LoVo (cell line): ENCODE results near the gene MAPK1.
"Not testable (repeated sequence)": the region's sequence is repeated elsewhere in the genome, so short reads cannot be mapped to it uniquely, and the experiment has no call there.

Experiments
- DNase-seq: peaks from one replicate; pipeline ENCODE4 v3.0.0-alpha.2; 2016; ENCODE audit warnings: low spot score

MAPK1 gene

DNA sequence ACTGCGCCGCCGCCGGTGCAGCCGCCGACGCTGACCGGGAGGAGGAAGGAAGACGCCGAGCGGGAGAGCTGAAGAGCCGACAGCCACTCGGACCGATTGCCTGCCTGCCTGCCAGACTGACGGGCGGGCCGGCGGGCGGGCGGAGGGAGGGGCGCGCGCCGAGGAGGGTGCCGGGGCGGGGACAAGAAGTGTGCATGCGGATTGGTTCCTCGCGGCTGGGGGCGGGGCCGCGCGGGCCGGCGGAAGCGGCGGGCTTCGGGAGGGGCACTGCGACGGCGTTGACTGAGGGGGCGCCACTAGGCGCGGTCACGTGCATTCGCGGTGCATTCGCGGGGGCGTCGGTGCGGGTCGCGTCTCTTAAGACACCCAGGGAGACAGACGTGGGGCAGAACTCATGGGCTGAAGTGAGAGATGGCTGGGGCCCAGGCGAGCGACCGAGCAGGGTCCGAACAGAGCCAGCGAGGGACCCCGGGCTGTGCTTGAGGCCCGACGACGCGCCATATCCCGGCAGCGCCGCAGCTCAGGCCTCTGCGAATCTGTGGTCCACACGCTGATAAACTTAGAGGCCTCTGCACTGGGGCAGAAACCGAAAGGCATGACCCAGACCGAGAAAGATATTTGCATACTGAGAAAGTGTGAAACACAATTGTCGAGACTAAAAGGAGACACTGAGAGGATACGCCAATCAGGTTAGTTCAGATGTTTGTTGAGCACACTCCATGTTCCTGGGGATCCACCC, at the start of gene MAPK1:
TSS of gene MAPK1 (minus strand) at position 118 of the 739 bp plus-strand sequence. CDS start 205 bp downstream, outside the sequence.
- peak; percentile 89 for DNase-seq

DNA sequence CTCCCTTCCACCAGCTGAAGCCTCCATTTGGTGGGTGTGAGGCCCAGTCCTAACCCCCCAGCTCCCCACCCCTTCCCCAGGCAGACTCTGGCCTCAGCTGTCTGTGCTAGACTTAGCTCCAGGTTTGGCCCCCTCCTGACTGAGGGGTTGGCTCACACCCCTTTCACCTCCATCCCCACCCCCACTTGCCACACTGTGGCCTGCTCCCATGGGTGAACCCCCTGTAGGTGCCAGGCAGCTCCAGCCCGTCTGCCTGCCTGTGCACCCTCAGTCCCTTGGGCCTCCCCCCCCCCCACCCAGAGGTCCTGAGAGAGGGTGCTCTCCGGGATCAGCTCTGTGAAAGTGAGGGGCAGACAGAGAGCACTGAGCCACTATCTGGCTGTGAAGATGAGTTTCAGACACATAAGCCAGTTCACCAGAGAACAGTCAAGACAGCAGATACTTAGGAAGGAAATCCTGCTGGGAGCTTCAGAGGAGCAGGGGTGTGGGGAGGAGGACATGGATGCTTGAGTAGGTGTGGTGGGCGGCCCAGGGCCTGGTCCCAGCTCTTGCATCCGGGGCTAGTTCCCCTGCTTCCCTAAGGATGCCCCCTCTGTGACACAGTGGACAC, 49.0 kb upstream of the MAPK1 start:
- no peak for DNase-seq

DNA sequence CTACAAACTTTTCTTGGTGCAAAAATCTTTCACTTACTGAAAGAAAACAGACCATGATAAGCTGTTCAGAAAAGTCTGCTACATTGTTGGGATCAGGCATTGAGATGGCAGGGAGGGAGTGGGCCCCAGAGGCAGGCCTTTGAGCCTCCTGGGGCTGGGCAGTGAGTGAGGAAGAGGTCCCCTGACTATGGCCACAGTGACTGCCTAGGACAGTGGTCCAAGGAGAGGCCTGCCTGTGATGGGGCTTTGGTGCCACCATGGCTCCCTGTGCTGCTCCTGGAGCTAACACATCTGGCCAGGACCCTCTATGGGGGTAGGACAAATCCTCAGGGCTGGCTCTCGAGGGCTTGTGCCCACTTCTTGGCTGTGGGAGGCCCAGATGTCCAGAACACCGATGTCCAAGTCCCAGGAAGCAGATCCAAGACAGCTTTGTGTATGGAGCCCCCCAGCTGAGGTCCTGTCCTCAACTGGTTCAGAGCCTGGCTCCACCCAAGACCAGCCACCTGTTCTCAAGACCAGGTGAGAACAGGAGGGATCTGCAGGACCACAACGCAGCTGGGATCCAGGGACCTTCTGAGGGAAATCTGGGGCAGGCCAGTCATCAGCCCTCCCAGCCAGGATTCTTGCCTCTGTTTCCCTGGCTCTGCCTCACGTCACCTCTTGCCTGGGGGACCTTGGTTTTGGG, 48.3 kb upstream of the MAPK1 start:
- no peak for DNase-seq

DNA sequence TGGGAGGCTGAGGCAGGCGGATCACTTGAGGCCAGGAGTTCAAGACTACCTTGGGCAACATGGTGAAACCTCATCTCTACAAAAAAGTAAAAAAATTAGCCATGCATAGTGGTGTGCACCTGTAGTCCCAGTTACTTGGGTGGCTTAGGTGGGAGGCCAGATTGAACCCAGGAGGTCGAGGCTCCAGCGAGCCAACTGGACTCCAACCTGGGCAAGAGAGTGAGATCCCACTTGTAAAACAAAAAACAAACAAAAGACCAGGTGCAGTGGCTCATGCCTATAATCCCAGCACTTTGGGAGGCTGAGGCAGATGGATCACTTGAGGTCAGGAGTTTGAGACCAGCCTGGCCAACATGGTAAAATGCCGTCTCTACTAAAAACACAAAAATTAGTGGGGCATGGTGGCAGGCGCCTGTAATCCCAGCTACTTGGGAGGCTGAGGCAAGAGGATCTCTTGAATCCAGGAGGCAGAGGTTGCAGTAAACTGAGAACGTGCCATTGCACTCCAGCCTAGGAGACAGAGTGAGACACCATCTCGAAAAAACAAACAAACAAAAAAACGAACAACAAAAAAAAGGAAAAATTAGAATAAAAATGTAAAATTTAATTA, 46.7 kb upstream of the MAPK1 start:
- not testable (repeated sequence) for DNase-seq

DNA sequence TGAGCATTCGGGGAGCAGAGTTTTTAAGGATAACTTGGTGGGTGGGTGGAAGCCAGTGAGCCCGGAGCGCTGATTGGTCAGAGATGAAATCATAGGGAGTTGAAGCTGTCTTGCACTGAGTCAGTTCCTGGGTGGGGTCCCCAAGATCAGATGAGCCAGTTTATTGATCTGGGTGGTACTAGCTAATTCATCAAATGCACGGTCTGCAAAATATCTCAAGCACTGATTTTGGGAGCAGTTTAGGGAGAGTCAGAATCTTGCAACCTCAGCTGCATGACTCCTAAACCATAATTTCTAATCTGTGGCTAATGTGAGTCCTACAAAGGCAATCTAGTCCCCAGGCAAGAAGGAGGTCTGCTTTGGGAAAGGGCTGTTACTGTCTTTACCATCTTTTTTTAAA, 42.9 kb upstream of the MAPK1 start:
- not testable (repeated sequence) for DNase-seq

DNA sequence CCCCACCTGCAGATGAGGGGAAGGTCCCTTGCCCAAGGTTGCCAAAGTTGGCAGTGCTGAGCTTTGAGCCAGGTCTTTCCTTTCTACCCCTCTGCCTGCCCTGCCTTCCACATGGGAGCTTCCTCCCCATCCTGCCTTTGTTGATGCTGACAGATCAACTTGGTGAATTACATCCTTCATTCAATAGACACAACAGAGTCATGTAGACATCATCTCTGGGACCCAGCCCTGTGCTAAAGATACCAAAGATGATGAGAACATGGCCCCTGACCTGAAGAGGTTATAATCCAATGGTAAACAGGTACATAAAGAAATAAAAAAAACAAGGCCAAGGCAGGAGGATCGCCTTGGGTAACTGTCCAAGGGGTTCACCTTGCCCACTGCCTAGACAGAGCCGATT, 42.4 kb upstream of the MAPK1 start:
- DNase-seq = no peak

DNA sequence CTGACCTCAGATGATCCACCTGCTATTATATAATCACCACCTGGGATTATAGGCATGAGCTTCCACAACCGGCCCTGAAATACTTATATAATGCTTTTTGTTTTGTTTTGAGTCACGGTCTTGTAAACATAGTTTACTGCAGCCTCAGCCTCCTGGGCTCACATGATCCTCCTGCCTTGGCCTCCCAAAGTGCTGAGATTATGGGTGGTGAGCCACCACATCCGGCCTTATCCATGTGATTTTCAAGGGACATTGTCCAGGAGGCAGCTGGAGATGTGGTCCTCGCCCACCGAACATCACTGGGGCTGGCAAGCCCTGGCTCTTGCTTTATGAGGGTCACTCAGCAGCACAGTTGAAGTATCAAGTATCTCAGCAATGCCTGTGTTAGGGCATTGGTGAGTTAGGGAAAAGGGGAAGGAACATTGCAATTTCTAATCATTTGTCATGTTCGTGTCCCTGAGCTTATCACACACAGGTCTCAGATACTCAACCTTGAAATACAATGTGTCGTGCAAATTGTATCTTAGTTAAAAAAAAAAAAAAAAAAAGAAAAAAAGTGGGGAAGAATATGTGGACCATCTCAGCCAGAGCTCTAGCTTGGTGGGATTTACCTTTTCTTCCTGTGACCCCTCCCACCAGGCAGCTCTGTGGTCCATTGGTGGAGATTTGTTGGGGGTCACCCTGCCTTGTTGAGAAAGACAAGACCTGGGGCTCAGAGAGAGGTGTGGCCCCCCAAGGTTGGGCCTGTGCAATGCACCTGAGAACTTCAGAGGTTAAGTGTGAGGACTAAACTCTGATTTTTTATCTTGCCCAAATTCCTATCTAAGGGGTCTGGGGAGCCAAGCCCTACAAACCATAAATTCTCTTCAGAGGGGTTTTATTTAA, 40.4 kb upstream of the MAPK1 start:
- no peak for DNase-seq

DNA sequence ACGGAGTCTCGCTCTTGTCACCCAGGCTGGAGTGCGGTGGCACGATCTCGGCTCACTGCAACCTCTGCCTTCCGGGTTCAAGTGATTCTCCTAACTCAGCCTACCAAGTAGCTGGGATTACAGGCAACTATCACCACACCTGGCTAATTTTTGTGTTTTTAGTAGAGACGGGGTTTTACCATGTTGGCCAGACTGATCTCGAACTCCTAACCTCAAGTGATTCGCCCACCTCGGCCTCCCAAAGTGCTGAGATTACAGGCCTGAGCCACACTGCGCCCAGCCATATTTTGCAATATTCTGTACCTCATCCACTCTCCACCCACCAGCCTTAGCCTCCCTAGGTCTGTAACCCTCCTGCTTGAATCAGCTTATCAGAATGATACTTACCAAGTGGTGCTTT, 37.8 kb upstream of the MAPK1 start:
- not testable (repeated sequence) for DNase-seq

DNA sequence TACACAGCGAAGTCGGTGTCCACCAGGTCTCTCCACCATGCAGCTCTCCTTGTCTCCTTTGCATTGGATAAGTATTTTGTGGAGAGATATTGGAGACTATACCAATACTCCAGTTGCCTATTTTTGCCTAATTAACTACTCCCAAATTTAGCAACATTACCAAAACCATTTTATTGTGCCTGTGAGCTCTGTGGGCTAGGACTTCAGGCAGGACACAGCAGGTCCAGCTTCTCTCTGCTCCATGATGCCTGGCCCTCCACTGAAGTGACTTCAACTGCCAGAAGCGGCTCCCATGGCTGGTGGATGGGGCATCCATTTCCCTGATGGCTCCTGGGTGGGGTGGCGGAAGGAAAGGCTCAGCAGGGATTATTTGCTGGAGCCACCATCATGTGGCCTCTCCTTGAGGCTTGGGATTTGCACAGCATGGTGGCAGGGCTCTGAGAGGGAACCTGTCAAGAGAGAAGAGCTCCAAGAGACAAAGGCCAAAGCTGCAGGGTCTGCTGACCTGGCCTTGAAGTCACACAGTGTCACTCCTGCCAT, 36.9 kb upstream of the MAPK1 start:
- DNase-seq = no peak

DNA sequence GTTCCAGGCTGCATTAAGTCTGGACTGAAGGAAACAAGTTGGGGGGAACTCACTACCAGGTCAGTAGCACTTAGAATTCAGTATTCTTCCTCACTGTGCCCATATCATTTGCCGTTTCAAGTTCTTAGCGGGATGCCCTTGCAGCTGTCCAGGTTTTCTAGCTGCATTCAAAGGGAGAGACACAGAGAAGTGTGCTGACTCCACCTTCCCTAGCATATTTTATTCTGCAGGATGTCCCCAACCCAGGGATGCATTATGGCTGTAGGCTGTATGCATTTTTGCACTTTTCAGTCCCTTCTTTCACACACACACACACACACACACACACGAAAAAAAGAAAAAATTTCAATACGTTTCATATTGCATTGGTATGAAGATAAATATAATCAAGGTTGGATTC, 35.8 kb upstream of the MAPK1 start:
- DNase-seq = no peak

DNA sequence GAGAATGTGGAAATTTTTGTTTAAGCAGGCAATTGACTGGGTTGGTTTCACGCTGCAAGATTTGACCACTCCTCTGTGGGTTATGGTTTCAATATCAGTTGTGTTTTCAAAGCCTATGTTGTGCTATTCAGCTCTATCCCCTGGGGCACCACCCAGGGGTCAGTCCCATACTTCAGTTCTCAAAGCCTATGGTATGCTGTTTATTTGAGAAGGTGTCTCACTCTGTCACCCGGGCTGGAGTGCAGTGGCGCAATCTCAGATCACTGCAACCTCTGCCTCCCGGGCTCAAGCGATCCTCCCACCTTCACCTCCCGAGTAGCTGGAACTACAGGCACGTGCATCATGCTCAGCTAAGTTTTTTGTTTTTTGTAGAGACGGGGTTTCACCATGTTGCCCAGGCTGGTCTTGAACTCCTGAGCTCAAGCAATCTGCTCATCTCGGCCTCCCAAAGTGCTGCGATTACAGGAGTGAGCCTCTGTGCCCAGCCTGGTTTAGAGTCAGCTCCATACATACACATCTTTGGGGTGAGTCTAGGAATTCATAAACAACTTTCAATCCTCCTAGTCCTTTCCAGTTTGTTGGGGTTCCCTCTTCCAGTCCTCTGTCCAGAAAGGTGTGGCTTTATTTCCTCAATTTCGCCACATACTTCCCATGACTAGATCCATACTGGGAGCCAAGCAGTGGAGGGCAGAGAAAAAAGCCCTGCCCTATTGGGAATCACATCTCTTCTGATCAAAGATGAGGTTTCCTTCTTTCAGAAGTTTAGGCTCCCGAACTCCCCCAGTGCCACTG, 35.0 kb upstream of the MAPK1 start:
- no peak for DNase-seq

DNA sequence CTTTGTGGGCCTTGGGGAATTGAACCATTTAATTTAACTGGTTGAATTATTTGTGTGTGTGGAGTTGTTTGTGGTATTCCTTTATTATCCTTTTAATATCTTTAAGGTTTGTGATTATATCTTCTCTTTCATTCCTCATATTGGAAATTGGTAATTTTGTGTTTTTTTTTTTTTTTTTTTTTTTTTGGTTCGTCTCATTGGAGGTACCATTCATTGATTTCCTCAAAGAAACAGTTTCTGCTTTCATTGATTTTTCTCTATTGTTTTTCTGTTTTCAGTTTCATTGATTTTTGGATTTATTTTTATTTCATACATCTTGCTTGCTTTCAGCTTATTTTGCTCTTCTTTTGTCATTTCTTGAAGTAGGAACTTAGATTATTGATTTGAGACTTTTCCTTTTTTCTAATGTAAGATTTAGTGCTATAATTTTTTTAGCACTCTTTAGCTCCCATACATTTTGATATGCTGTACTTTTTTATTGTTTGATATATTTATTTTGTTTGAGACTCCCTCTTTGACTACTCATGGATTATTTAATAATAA, 31.0 kb upstream of the MAPK1 start:
- no peak for DNase-seq

DNA sequence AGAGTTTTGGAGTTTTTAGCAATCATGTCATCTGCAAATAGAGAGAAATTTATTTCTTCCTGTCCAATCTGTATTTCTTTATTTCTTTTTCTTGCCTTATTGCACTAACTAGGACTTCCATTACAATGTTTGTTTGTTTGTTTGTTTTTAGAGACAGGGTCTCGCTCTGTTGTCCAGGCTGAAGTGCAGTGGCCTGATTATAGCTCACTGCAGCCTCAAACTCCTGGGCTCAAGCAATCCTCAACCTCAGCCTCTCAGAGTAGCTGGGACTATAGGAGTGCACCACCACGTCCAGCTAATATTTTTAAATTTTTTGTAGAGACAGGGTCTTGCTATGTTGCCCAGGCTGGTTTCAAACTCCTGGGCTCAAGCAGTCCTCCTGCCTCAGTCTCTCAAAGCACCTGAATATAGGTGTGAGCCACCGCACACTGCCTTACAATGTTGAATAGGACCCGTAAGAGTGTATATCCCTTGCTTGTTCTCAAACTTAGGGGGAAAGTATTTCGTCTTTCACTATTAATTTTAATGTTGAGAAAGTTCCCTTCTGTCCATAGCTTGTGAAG, 29.6 kb upstream of the MAPK1 start:
- DNase-seq = no peak

DNA sequence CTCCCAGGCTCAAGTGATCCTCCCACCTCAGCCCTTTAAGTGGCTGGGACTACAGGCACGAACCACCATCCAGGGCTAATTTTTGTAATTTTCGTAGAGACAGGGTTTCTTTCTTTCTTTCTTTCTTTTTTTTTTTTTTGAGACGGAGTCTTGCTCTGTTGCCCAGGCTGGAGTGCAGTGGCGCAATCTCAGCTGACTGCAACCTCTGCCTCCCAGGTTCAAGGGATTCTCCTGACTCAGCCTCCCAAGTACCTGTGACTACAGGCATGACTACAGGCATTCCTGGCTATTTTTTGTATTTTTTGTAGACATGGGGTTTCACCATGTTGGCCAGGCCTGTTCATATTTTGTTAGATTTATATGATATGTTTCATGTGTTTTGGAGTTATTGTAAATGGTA, 28.8 kb upstream of the MAPK1 start:
- not testable (repeated sequence) for DNase-seq

DNA sequence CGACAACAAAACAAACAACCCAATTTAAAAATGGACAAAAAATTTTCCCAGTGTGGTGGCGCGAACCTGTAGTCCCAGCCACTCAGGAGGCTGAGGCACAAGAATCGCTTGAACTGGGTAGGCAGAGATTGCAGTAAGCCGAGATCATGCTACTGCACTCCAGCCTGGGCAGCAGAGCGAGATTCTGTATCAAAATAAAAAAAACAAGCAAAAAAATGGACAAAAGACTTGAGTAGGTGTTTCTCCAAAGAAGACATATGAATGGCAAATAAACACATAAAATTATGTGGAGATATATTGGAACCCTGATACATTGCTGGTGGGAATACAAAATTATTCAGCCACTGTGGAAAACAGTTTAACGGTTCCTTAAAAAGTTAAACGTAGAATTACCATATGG, 27.4 kb upstream of the MAPK1 start:
- DNase-seq = no peak

DNA sequence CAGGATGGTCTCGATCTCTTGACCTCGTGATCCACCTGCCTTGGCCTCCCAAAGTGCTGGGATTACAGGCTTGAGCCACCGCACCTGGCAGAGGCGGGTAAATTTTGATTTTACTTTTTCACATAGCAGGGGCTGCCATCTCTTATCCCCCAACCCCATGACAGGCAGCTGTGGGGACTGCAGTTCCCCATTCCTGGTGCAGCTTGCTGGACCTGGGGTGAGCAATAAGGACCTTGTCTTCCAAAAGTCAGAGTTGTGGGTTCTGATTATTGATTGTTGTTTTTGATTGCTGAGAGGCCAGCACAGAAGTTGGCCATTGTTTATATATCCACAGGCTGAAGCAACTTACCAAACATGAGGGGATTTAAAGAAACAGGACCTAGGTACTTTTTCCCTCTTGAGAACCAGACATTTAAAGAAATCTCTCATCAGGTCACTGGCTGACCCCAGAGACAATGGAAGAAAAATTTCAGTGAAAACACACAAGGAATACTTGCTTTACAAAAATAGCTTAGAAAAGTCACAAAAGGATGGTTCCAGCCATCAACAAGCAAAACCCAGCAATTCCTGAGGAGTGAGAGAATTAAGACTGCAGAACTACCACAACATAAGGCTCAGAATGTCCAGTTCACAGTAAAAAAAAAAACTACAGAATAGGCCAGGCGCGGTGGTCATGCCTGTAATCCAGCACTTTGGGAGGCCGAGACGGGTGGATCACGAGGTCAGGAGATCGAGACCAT, 22.0 kb upstream of the MAPK1 start:
- DNase-seq = no peak

DNA sequence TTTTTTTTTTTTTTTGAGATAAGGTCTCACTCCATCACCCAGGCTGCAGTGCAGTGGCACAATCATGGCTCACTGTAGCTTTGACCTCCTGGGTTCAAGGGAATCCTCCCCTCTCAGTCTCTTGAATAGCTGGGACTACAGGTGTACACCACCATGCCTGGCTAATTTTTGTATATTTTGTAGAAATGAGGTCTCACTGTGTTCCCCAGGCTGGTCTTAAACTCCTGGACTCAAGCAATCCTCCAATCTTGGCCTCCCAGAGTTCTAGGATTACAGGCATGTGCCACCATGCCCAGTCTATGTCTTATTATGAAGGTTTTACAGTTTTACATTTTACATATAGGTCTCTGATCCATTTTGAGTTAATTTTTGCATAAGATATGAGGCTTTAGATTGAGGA, 20.4 kb upstream of the MAPK1 start:
- no peak for DNase-seq

DNA sequence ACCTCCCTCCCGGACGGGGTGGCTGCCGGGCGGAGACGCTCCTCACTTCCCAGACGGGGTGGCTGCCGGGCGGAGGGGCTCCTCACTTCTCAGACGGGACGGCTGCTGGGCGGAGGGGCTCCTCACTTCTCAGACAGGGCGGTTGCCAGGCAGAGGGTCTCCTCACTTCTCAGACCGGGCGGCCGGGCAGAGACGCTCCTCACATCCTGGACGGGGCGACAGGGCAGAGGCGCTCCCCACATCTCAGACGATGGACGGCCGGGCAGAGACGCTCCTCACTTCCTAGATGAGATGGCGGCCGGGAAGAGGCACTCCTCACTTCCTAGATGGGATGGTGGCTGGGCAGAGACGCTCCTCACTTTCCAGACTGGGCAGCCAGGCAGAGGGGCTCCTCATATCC, 16.5 kb upstream of the MAPK1 start:
- DNase-seq = not testable (repeated sequence)

DNA sequence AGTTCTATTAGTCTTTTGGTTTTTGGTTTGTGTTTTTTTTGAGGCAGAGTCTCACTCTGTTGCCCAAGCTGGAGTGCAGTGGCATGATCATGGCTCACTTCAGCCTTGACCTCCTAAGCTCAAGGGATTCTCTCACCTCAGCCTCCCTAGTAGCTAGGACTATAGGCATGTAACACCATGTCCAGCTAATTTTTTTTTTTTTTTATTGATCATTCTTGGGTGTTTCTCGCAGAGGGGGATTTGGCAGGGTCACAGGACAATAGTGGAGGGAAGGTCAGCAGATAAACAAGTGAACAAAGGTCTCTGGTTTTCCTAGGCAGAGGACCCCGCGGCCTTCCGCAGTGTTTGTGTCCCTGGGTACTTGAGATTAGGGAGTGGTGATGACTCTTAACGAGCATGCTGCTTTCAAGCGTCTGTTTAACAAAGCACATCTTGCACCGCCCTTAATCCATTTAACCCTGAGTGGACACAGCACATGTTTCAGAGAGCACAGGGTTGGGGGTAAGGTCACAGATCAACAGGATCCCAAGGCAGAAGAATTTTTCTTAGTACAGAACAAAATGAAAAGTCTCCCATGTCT, 15.4 kb upstream of the MAPK1 start:
- not testable (repeated sequence) for DNase-seq
